ENCODE results near the gene MLEC. TPM values are rescaled to one million over a fixed set of nuclear protein-coding genes. Genes with fewer than 3 reads are reported as not detected.

The MLEC gene
- total RNA-seq, 1 donor from 2014 or later = 152 TPM

GRCh38 chr12:120666571-120667390 is 20.2 kb upstream of the MLEC start:
- no peaks in the 10 kb centered on the region for H4K20me1 ChIP-seq (ENCODE audit: insufficient read depth, low read length)
- H3K36me3 ChIP-seq (ENCODE audit: insufficient read depth, low read length) = no peaks in the 10 kb centered on the region
- no peaks in the 10 kb centered on the region for H3K79me2 ChIP-seq (ENCODE audit: insufficient read depth, low read length)
- Mint-ChIP-seq H3K4me1 (ENCODE audit: low read depth, unreplicated experiment) (no peaks in the 10 kb centered on the region), H3K27ac (ENCODE audit: unreplicated experiment) (no peak overlapping the region), H3K27me3 (ENCODE audit: low read depth, unreplicated experiment) (peaks cover 20% of the 10 kb centered on the region), H3K4me3 (ENCODE audit: unreplicated experiment) (peak overlapping the region; percentile 69), H3K36me3 (ENCODE audit: low read depth, unreplicated experiment) (no peaks in the 10 kb centered on the region), H3K9me3 (ENCODE audit: unreplicated experiment) (no peaks in the 10 kb centered on the region)
- no peak overlapping the region for H3K4me2 ChIP-seq (ENCODE audit: low read length)
- no peak overlapping the region for H3K4me3 ChIP-seq (ENCODE audit: insufficient read depth, low read depth, low read length)
- TF ChIP-seq, protein P1, sequence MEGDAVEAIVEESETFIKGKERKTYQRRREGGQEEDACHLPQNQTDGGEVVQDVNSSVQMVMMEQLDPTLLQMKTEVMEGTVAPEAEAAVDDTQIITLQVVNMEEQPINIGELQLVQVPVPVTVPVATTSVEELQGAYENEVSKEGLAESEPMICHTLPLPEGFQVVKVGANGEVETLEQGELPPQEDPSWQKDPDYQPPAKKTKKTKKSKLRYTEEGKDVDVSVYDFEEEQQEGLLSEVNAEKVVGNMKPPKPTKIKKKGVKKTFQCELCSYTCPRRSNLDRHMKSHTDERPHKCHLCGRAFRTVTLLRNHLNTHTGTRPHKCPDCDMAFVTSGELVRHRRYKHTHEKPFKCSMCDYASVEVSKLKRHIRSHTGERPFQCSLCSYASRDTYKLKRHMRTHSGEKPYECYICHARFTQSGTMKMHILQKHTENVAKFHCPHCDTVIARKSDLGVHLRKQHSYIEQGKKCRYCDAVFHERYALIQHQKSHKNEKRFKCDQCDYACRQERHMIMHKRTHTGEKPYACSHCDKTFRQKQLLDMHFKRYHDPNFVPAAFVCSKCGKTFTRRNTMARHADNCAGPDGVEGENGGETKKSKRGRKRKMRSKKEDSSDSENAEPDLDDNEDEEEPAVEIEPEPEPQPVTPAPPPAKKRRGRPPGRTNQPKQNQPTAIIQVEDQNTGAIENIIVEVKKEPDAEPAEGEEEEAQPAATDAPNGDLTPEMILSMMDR (IDR thresholded peaks at IDR 0.05; ENCODE audit: insufficient read depth, low read depth, low read length) = no peak
- TF ChIP-seq EZH2 (IDR thresholded peaks at IDR 0.05; ENCODE audit: insufficient read depth, low read length) = no peak
- H3K27me3 ChIP-seq (ENCODE audit: insufficient read depth, low read length) = no peaks in the 10 kb centered on the region
- FAIRE-seq (no peak), DNase-seq (ENCODE audit: low read depth) (no peak)
- no peak overlapping the region for H3K27ac ChIP-seq (ENCODE audit: low read depth, low read length)
- H2AFZ ChIP-seq (ENCODE audit: low read depth, low read length) = no peak overlapping the region
- H3K9me3 ChIP-seq (ENCODE audit: insufficient read depth, low read depth, low read length) = no peaks in the 10 kb centered on the region
- no peak overlapping the region for H3K9ac ChIP-seq (ENCODE audit: low read length)
- peaks cover 3% of the 10 kb centered on the region for H3K4me1 ChIP-seq (ENCODE audit: insufficient read depth, low read length)

DNA sequence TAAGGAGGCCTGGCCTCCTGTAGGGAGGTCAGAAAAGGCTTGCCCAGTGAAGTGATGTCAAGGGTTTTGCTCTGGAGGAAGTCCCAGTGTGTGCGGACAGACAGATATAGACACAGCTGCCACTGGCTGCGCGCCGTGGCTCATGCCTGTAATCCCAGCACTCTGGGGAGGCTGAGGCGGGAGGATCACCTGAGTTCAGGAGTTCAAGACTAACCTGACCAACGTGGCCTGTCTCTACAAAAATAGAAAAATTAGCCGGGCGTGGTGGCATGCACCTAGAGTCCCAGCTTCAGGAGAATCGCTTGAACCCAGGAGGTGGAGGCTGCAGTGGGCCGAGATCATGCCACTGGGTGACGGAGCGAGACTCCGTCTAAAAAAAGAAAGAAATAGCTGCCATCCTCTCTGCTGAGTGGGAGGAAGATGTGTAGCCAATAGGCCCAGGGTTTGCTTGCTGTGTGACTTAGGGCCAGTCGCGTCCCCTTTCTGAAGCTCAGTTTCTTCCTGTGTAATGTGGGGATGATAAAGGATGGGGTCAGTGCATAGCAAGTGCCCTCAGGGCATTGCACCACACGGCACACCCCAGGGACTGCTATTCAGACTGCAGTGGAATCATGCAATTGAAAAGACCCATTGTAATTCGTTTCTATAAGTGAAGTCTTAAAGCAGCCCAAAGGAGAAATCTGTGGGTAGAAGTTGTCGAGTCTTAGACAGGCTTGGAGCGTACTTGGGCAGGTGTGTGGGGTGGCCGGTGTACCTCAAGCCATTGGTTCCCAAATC is 18.7 kb upstream of the MLEC start:
- TF ChIP-seq, protein P1 (IDR thresholded peaks at IDR 0.05; ENCODE audit: insufficient read depth, low read depth, low read length) = no peak
- TF ChIP-seq EZH2 (IDR thresholded peaks at IDR 0.05; ENCODE audit: insufficient read depth, low read length) = no peak
- DNase-seq (ENCODE audit: low read depth) (no peak), FAIRE-seq (no peak)
- H3K27me3 Mint-ChIP-seq (ENCODE audit: low read depth, unreplicated experiment) = peaks cover 20% of the 10 kb centered on the region
- no peaks in the 10 kb centered on the region for H3K79me2 ChIP-seq (ENCODE audit: insufficient read depth, low read length)
- H3K4me1 Mint-ChIP-seq (ENCODE audit: low read depth, unreplicated experiment) = no peaks in the 10 kb centered on the region
- H3K9ac ChIP-seq (ENCODE audit: low read length) = no peak overlapping the region
- no peak overlapping the region for H3K4me2 ChIP-seq (ENCODE audit: low read length)
- no peak overlapping the region for H3K4me3 Mint-ChIP-seq (ENCODE audit: unreplicated experiment)
- H3K4me3 ChIP-seq (ENCODE audit: insufficient read depth, low read depth, low read length) = no peak overlapping the region
- no peaks in the 10 kb centered on the region for H3K9me3 Mint-ChIP-seq (ENCODE audit: unreplicated experiment)
- H3K27ac ChIP-seq (ENCODE audit: low read depth, low read length) = no peak overlapping the region
- no peak overlapping the region for H3K27ac Mint-ChIP-seq (ENCODE audit: unreplicated experiment)
- H3K9me3 ChIP-seq (ENCODE audit: insufficient read depth, low read depth, low read length) = no peaks in the 10 kb centered on the region
- H3K27me3 ChIP-seq (ENCODE audit: insufficient read depth, low read length) = no peaks in the 10 kb centered on the region
- peaks cover 3% of the 10 kb centered on the region for H3K4me1 ChIP-seq (ENCODE audit: insufficient read depth, low read length)
- no peaks in the 10 kb centered on the region for H4K20me1 ChIP-seq (ENCODE audit: insufficient read depth, low read length)
- no peaks in the 10 kb centered on the region for H3K36me3 ChIP-seq (ENCODE audit: insufficient read depth, low read length)
- H3K36me3 Mint-ChIP-seq (ENCODE audit: low read depth, unreplicated experiment) = no peaks in the 10 kb centered on the region
- H2AFZ ChIP-seq (ENCODE audit: low read depth, low read length) = no peak overlapping the region
